GM18858 (cell line): ENCODE data around the gene ZFAND3.
A peak's percentile ranks its signal among the peaks of the same experiment; 100 is the strongest.

ENCODE experiments used
- ATAC-seq: cut with Tn5 transposase; IDR thresholded peaks from one replicate; pipeline ENCODE4 v1.9.1; 2021; ENCODE audit not compliant: unreplicated experiment

Gene ZFAND3

GRCh38 chr6:37965964-37966676, 146.6 kb downstream of the ZFAND3 start:
- peak; percentile 57 for ATAC-seq

GRCh38 chr6:37966801-37967200, 147.3 kb downstream of the ZFAND3 start:
- no peak for ATAC-seq

- ATAC-seq: no peak
These were observed 148.1 kb downstream of the ZFAND3 start for GRCh38 chr6:37967651-37968050.

GRCh38 chr6:37971266-37971665, 151.7 kb downstream of the ZFAND3 start:
- ATAC-seq: no peak

- no peak for ATAC-seq
These were observed 152.3 kb downstream of the ZFAND3 start for GRCh38 chr6:37971711-37972390.

- no peak for ATAC-seq
These were observed 153.6 kb downstream of the ZFAND3 start for GRCh38 chr6:37972994-37973757.

GRCh38 chr6:37974381-37974780, 154.9 kb downstream of the ZFAND3 start:
- no peak for ATAC-seq

- no peak for ATAC-seq
These were observed 155.4 kb downstream of the ZFAND3 start for GRCh38 chr6:37974943-37975342.

GRCh38 chr6:37977715-37978114, 158.2 kb downstream of the ZFAND3 start:
- no peak for ATAC-seq

- ATAC-seq: no peak
These were observed 160.1 kb downstream of the ZFAND3 start for GRCh38 chr6:37979392-37980221.

- no peak for ATAC-seq
These were observed 160.7 kb downstream of the ZFAND3 start for GRCh38 chr6:37980222-37980595.

GRCh38 chr6:37981626-37982025, 162.1 kb downstream of the ZFAND3 start:
- ATAC-seq: no peak

- ATAC-seq: no peak
These were observed 162.8 kb downstream of the ZFAND3 start for GRCh38 chr6:37982317-37982716.

GRCh38 chr6:37983720-37984501, 164.4 kb downstream of the ZFAND3 start:
- no peak for ATAC-seq

GRCh38 chr6:37984578-37984977, 165.1 kb downstream of the ZFAND3 start:
- ATAC-seq: no peak

GRCh38 chr6:37985355-37985754, 165.8 kb downstream of the ZFAND3 start:
- ATAC-seq: no peak

GRCh38 chr6:37987018-37987417, 167.5 kb downstream of the ZFAND3 start:
- no peak for ATAC-seq

- ATAC-seq: no peak
These were observed 168.0 kb downstream of the ZFAND3 start for GRCh38 chr6:37987559-37987958.

- no peak for ATAC-seq
These were observed 168.6 kb downstream of the ZFAND3 start for GRCh38 chr6:37988127-37988526.

- no peak for ATAC-seq
These were observed 169.2 kb downstream of the ZFAND3 start for GRCh38 chr6:37988696-37989095.
